K562 (cell line): ENCODE data around the gene USP5. TPM values are rescaled to one million over a fixed set of nuclear protein-coding genes. Genes with fewer than 3 reads are reported as not detected.

Experiments used
- ATF7 ChIP-seq: fragments of 450-650 bp; IDR thresholded peaks from 2 replicates; pipeline ENCODE4 v1.7.1; 2014; ENCODE audit warnings: mild to moderate bottlenecking, moderate library complexity
- DDX20 ChIP-seq: fragments of 450-650 bp; IDR thresholded peaks from 2 replicates; pipeline ENCODE4 v1.6.1; 2016; ENCODE audit warnings: missing genetic modification characterization, low read depth, mild to moderate bottlenecking, missing compliant biosample characterization, moderate library complexity
- DEAF1 ChIP-seq: fragments of 450-650 bp; formaldehyde crosslinking; IDR thresholded peaks from 2 replicates; pipeline ENCODE4 v1.4.0; 2020; ENCODE audit warnings: mild to moderate bottlenecking, moderate library complexity
- DMBX1 ChIP-seq: fragments of 250-450 bp; sonication (Bioruptor Pico); IDR thresholded peaks from 2 replicates; pipeline ENCODE4 v1.8.0; 2022; ENCODE audit warnings: inconsistent platforms, mild to moderate bottlenecking, moderate library complexity, borderline replicate concordance
- EHMT2 ChIP-seq: fragments of 450-650 bp; IDR thresholded peaks from 2 replicates; pipeline ENCODE4 v1.6.1; 2018; ENCODE audit warnings: antibody characterized with exemption
- ELF2 ChIP-seq: fragments of 250-450 bp; sonication (Bioruptor Pico); IDR thresholded peaks from 2 replicates; pipeline ENCODE4 v1.5.0; 2021; ENCODE audit warnings: mild to moderate bottlenecking
- ESRRA ChIP-seq: fragments of 450-650 bp; IDR thresholded peaks from 2 replicates; pipeline ENCODE4 v1.6.1; 2014; ENCODE audit warnings: low read depth, mild to moderate bottlenecking, moderate library complexity, borderline replicate concordance
- ETS1 ChIP-seq: conservative IDR thresholded peaks from 2 replicates; pipeline ENCODE4 v1.6.1; 2011; ENCODE audit warnings: low read depth, mild to moderate bottlenecking, low read length; ENCODE audit not compliant: control insufficient read depth
- GATAD2B ChIP-seq: fragments of 450-650 bp; IDR thresholded peaks from 2 replicates; pipeline ENCODE4 v1.6.1; 2017; ENCODE audit warnings: mild to moderate bottlenecking, borderline replicate concordance
- MCM2 ChIP-seq: fragments of 450-650 bp; IDR thresholded peaks from 2 replicates; pipeline ENCODE4 v1.6.1; 2017; ENCODE audit warnings: low read depth, mild to moderate bottlenecking
- NCOA1 ChIP-seq: fragments of 450-650 bp; IDR thresholded peaks from 2 replicates; pipeline ENCODE4 v1.6.1; 2016; ENCODE audit warnings: low read depth
- NR2C1 ChIP-seq, 2 experiments: fragments of 450-650 bp; IDR thresholded peaks; 2 replicates each; pipeline ENCODE4 v1.6.1; 2017; ENCODE audit warnings: mild to moderate bottlenecking in 2 of 2, antibody characterized with exemption in 1 of 2, inconsistent platforms in 1 of 2, missing compliant biosample characterization in 1 of 2, missing genetic modification characterization in 1 of 2
- STAT5B ChIP-seq: fragments of 250-450 bp; sonication (Bioruptor Pico); IDR thresholded peaks from 2 replicates; pipeline ENCODE4 v1.8.0; 2021; ENCODE audit warnings: mild to moderate bottlenecking, inconsistent platforms
- ZNF184 ChIP-seq: sonication (generic); formaldehyde crosslinking; IDR thresholded peaks from 2 replicates; pipeline ENCODE4 v1.5.0; 2020; ENCODE audit warnings: missing genetic modification reagents
- ZNF311 ChIP-seq: fragments of 250-450 bp; sonication (Bioruptor Pico); IDR thresholded peaks from 2 replicates; pipeline ENCODE4 v1.4.0; 2020; ENCODE audit warnings: mild to moderate bottlenecking, moderate library complexity
- ZNF354B ChIP-seq: fragments of 250-450 bp; sonication (Bioruptor Pico); IDR thresholded peaks from 2 replicates; pipeline ENCODE4 v1.4.0; 2020
- ZNF384 ChIP-seq: IDR thresholded peaks from 2 replicates; pipeline ENCODE4 v1.6.1; 2012; ENCODE audit warnings: low read depth, low read length, improper control_type of control experiment
- ZNF398 ChIP-seq: fragments of 250-450 bp; sonication (Bioruptor Pico); IDR thresholded peaks from 2 replicates; pipeline ENCODE4 v1.8.0; 2021; ENCODE audit warnings: moderate library complexity, mild to moderate bottlenecking, inconsistent platforms
- polyA plus RNA-seq, 8 experiments: library from polyadenylated mRNA; depleted of rRNA in 4 of 8; stranded (reverse) in 5 of 8; unstranded in 3 of 8; fragments of >200 nt; fragmentation: Nextera tagmentation in 2 of 8; fragmentation: Illumina TruSeq in 1 of 8; extraction: Ambion mirVana in 2 of 8; extraction: Trizol in 1 of 8; gene quantifications; 2 replicates each; pipeline versions ENCODE4 v1.2.1 to v1.2.3, GENCODE V29; 2011 to 2014; ENCODE audit warnings: inconsistent platforms in 1 of 8, missing spikeins in 1 of 8
- total RNA-seq, 7 experiments: library from RNA; depleted of rRNA in 6 of 7; stranded (reverse); fragments of >200 nt in 6 of 7; fragmentation: Illumina TruSeq in 2 of 7; extraction: Trizol in 2 of 7; gene quantifications; 2 replicates each; pipeline versions ENCODE4 v1.2.1 to v1.2.3, GENCODE V29; 2011 to 2021; ENCODE audit warnings: low replicate concordance in 1 of 7
- TF ChIP-seq, protein P1 (sequence below): fragments of 450-650 bp; IDR thresholded peaks from 2 replicates; pipeline ENCODE4 v1.6.1; 2017; ENCODE audit warnings: antibody characterized with exemption
- TF ChIP-seq, protein P2 (sequence below), 3 experiments: fragments of 200-800 bp in 1 of 3; sonication (Bioruptor generic) in 1 of 3; sonication (generic) in 1 of 3; formaldehyde crosslinking in 1 of 3; IDR thresholded peaks; 2 replicates each; pipeline versions ENCODE4 v1.6.1 to v1.8.0; 2016 to 2022; ENCODE audit warnings: mild to moderate bottlenecking in 2 of 3, missing compliant biosample characterization in 2 of 3, missing genetic modification characterization in 2 of 3, missing genetic modification reagents in 1 of 3

The USP5 gene
- total and polyA plus RNA-seq, 9 of the 15 experiments (the other 6 are each of a cell fraction or from before 2014, with no cell fraction given) = 1.4 to 107 (median 48.6) TPM

DNA sequence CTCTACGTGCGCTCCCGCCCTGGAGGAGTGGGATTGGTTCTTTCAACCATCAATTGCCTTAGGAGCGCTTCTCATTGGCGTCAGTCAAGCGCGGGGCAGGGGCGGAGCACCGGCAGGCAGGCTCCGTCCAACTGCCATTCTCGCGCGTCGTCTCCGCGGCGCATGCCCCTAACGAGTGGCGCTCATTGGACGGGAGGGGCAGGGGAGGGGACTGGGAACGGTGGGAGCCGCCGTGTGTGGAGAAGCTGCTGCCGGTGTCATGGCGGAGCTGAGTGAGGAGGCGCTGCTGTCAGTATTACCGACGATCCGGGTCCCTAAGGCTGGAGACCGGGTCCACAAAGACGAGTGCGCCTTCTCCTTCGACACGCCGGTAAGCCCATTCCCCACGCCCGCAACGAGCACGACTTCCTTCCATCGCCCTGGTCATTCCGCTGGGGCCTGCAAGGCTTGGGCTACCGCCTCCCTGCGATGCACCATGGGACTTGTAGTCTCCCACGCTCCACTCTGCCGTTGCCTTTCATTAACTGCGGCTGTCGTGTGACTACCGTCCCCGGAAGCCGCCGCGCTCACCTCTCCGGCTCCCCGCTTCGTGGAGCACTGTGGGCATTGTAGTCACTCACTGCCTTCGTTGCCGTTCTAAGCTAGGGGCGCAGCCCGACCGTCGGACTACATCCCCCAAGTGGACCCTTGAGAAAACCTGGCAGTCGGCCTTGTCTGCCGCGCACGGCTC lies at the start of gene USP5 (continued):
- TF ChIP-seq EHMT2 (no peak), STAT5B (no peak), ZNF311 (peak; percentile 95), DMBX1 (CRISPR knock-in tag) (peak; percentile 98), ELF2 (CRISPR knock-in tag) (peak; percentile 74), GATAD2B (no peak), ATF7 (peak; percentile 50; the same call in 1 of the 2 replicates), ZNF398 (CRISPR knock-in tag) (no peak), NCOA1 (no peak), ZNF384 (no peak), ESRRA (no peak; the same call in 1 of the 2 replicates), DEAF1 (no peak), ETS1 (peak; percentile 100), MCM2 (no peak), ZNF184 (no peak), ZNF354B (peak; percentile 80; the same call in 1 of the 2 replicates), DDX20 (tag) (peak; percentile 68; the same call in 1 of the 2 replicates), NR2C1 (IDR thresholded peaks at IDR 0.05) (peak; percentile 96), NR2C1 (tag; IDR thresholded peaks at IDR 0.05) (peak; percentile 98)
- TF ChIP-seq, protein P1, sequence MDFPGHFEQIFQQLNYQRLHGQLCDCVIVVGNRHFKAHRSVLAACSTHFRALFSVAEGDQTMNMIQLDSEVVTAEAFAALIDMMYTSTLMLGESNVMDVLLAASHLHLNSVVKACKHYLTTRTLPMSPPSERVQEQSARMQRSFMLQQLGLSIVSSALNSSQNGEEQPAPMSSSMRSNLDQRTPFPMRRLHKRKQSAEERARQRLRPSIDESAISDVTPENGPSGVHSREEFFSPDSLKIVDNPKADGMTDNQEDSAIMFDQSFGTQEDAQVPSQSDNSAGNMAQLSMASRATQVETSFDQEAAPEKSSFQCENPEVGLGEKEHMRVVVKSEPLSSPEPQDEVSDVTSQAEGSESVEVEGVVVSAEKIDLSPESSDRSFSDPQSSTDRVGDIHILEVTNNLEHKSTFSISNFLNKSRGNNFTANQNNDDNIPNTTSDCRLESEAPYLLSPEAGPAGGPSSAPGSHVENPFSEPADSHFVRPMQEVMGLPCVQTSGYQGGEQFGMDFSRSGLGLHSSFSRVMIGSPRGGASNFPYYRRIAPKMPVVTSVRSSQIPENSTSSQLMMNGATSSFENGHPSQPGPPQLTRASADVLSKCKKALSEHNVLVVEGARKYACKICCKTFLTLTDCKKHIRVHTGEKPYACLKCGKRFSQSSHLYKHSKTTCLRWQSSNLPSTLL = no peak
- TF ChIP-seq, protein P2, sequence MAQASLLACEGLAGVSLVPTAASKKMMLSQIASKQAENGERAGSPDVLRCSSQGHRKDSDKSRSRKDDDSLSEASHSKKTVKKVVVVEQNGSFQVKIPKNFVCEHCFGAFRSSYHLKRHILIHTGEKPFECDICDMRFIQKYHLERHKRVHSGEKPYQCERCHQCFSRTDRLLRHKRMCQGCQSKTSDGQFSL (CRISPR knock-in tag; IDR thresholded peaks at IDR 0.05) = no peak
- TF ChIP-seq, protein P2 (tag; IDR thresholded peaks at IDR 0.05) = 0 out of 4 replicates have a peak, but pooled peaks of 1 of the 2 experiments have one; percentile 48
